Raji (cell line): ENCODE results near the gene C3orf18.

Experiments used
- POLR2A ChIP-seq: IDR thresholded peaks from 2 replicates; pipeline ENCODE4 v1.6.1; 2011; ENCODE audit warnings: low read depth, low read length, control low read depth; ENCODE audit not compliant: insufficient read depth

The C3orf18 gene

GRCh38 chr3:50510325-50510724, 57.2 kb downstream of the C3orf18 start:
- no peak for TF ChIP-seq POLR2A

GRCh38 chr3:50509715-50510114, 57.8 kb downstream of the C3orf18 start:
- TF ChIP-seq POLR2A: no peak

GRCh38 chr3:50508821-50509220, 58.7 kb downstream of the C3orf18 start:
- no peak for TF ChIP-seq POLR2A
